K562 (cell line): ENCODE data around the gene GLYATL1B. TPM values are rescaled to one million over a fixed set of nuclear protein-coding genes. Genes with fewer than 3 reads are reported as not detected.
"Not testable (repeated sequence)": the region's sequence is repeated elsewhere in the genome, so short reads cannot be mapped to it uniquely, and the experiment has no call there.

ENCODE experiments used
- ATAC-seq: fragments of 200-7000 bp; cut with Tn5 transposase; 3 replicates; pipeline ENCODE4 v1.9.1; 2020; ENCODE audit warnings: moderate library complexity
- BruUV-seq: library from RNA; stranded (reverse); fragments of 400-500 nt; replicated peaks from 2 replicates; lab custom pipeline; 2021; lab: Mats Ljungman, UMichigan
- CTCF ChIA-PET: fragments of 300-600 bp; formaldehyde crosslinking; extraction: SDS; loops from one replicate; lab custom pipeline; 2021; ENCODE audit warnings: low intra/inter-chr PET ratio; lab: Yijun Ruan, JAX
- POLR2A ChIA-PET: fragments of 300-600, 350-650 bp; sonication (Branson Sonifier 250); formaldehyde crosslinking; extraction: SDS; loops from one replicate; lab custom pipeline; 2021; ENCODE audit warnings: antibody characterized with exemption, inconsistent platforms; lab: Yijun Ruan, JAX
- DNase-seq, 4 experiments: peaks; one replicate each; pipeline versions ENCODE4 v3.0.0 to v3.0.0-alpha.2; 2011 to 2018; ENCODE audit warnings: low spot score in 3 of 4, mixed read lengths in 3 of 4; ENCODE audit errors: extremely low read depth in 1 of 4
- FAIRE-seq: peaks from 2 replicates; lab custom pipeline; 2011; peaks lifted over from hg19 to GRCh38; lab: Jason Lieb, UNC
- H2AFZ ChIP-seq: 2 replicates; pipeline ENCODE4 v1.6.0; 2011; ENCODE audit warnings: low read depth, low read length, control low read depth, inconsistent platforms
- H3K27ac ChIP-seq: fragments of 200-600 bp; 3 replicates; pipeline ENCODE4 v1.8.0; 2011; ENCODE audit warnings: low read depth, mild to moderate bottlenecking, control low read depth, inconsistent platforms, low read length, moderate library complexity, mixed read lengths; ENCODE audit errors: extremely low read depth
- H3K27me3 ChIP-seq, 2 experiments: fragments of 300-600 bp in 1 of 2; 2 replicates in 1 of 2; 3 replicates in 1 of 2; pipeline versions ENCODE4 v1.6.0 to v1.8.0; 2011; ENCODE audit warnings: inconsistent platforms in 2 of 2, low read length in 2 of 2, mild to moderate bottlenecking in 1 of 2, mixed read lengths in 1 of 2, moderate library complexity in 1 of 2; ENCODE audit not compliant: control insufficient read depth in 2 of 2, insufficient read depth in 2 of 2
- H3K36me3 ChIP-seq: fragments of 300-600 bp; 3 replicates; pipeline ENCODE4 v1.8.0; 2011; ENCODE audit warnings: mild to moderate bottlenecking, low read length, inconsistent platforms; ENCODE audit not compliant: control insufficient read depth, insufficient read depth
- H3K4me1 ChIP-seq, 2 experiments: fragments of 200-600 bp in 1 of 2; replicated peaks in 1 of 2; 2 replicates in 1 of 2; 3 replicates in 1 of 2; pipeline versions ENCODE4 v1.5.1 to v1.8.0; 2011; ENCODE audit warnings: inconsistent platforms in 2 of 2, low read length in 2 of 2, mild to moderate bottlenecking in 1 of 2, mixed read lengths in 1 of 2, moderate library complexity in 1 of 2; ENCODE audit not compliant: control insufficient read depth in 2 of 2, insufficient read depth in 2 of 2
- H3K4me2 ChIP-seq: 2 replicates; pipeline ENCODE4 v1.6.1; 2011; ENCODE audit warnings: low read length, control low read depth, inconsistent platforms, mixed read lengths; ENCODE audit not compliant: insufficient read depth
- H3K4me3 ChIP-seq: fragments of 200-600 bp; sonication (generic), shearing (Covaris generic); 2 replicates; pipeline ENCODE4 v1.5.1; 2016; ENCODE audit warnings: control low read depth, inconsistent platforms
- H3K79me2 ChIP-seq: fragments of 200-600 bp; 3 replicates; pipeline ENCODE4 v1.8.0; 2011; ENCODE audit warnings: low read length, inconsistent platforms; ENCODE audit not compliant: control insufficient read depth, insufficient read depth
- H3K9ac ChIP-seq, 2 experiments: 2 replicates each; pipeline versions ENCODE4 v1.6.0 to v1.6.1; 2011; ENCODE audit warnings: low read depth in 2 of 2, low read length in 2 of 2, control low read depth in 1 of 2, inconsistent platforms in 1 of 2, mild to moderate bottlenecking in 1 of 2, mixed read lengths in 1 of 2; ENCODE audit not compliant: insufficient read depth in 1 of 2
- H3K9me1 ChIP-seq: one replicate; pipeline ENCODE4 v1.6.0; 2011; ENCODE audit warnings: inconsistent platforms, mild to moderate bottlenecking, low read length, moderate library complexity; ENCODE audit not compliant: control insufficient read depth, insufficient read depth
- H3K9me3 ChIP-seq: replicated peaks from 2 replicates; pipeline ENCODE4 v1.5.1; 2011; ENCODE audit warnings: low read depth, low read length, inconsistent platforms; ENCODE audit not compliant: control insufficient read depth, insufficient read depth
- H4K20me1 ChIP-seq: replicated peaks from 2 replicates; pipeline ENCODE4 v1.6.1; 2011; ENCODE audit warnings: low read length, inconsistent platforms, mixed read lengths; ENCODE audit not compliant: control insufficient read depth, insufficient read depth
- CBFA2T3 ChIP-seq: fragments of 450-650 bp; IDR thresholded peaks from 2 replicates; pipeline ENCODE4 v1.6.1; 2017
- CCNT2 ChIP-seq: IDR thresholded peaks from 2 replicates; pipeline ENCODE4 v1.6.1; 2011; ENCODE audit warnings: borderline replicate concordance, low read depth, mild to moderate bottlenecking, moderate library complexity, mixed read lengths, low read length; ENCODE audit not compliant: insufficient read length; ENCODE audit errors: extremely low read depth
- ETV1 ChIP-seq: fragments of 450-650 bp; conservative IDR thresholded peaks from 2 replicates; pipeline ENCODE4 v1.6.1; 2016; ENCODE audit warnings: missing genetic modification characterization, control low read depth, low read depth, missing compliant biosample characterization
- PTTG1 ChIP-seq: fragments of 450-650 bp; IDR thresholded peaks from 2 replicates; pipeline ENCODE4 v1.6.1; 2016; ENCODE audit warnings: low read depth, mild to moderate bottlenecking, missing genetic modification characterization, missing compliant biosample characterization
- SPI1 ChIP-seq: IDR thresholded peaks from 2 replicates; pipeline ENCODE4 v1.6.1; 2011; ENCODE audit warnings: low read depth, low read length, control low read depth, borderline replicate concordance
- TAL1 ChIP-seq: fragments of 450-650 bp; IDR thresholded peaks from 2 replicates; pipeline ENCODE4 v1.6.1; 2016; ENCODE audit warnings: mild to moderate bottlenecking
- TCF3 ChIP-seq: sonication (generic); formaldehyde crosslinking; IDR thresholded peaks from 2 replicates; pipeline ENCODE4 v1.4.0; 2020; ENCODE audit warnings: mild to moderate bottlenecking, missing genetic modification reagents
- ZNF175 ChIP-seq: fragments of 200-800 bp; sonication (Bioruptor generic); IDR thresholded peaks from 2 replicates; pipeline ENCODE4 v1.6.1; 2016; ENCODE audit warnings: low read depth, mild to moderate bottlenecking, missing genetic modification characterization, missing compliant biosample characterization
- ZNF197 ChIP-seq: fragments of 200-800 bp; sonication (Bioruptor generic); IDR thresholded peaks from 2 replicates; pipeline ENCODE4 v1.6.1; 2016; ENCODE audit warnings: low read depth, missing genetic modification characterization, missing compliant biosample characterization
- WGBS: fragments of 100-300 bp; shearing (Covaris generic); methylation state at CpG from one replicate; pipeline ENCODE4 v1.1.6; 2016; ENCODE audit warnings: low coverage, mixed read lengths; ENCODE audit not compliant: insufficient coverage; ENCODE audit errors: missing lambda C conversion rate; 5-methylcytosine and 5-hydroxymethylcytosine counted together
- in situ Hi-C: fragments of 300-500 bp; cut with MboI; formaldehyde crosslinking; loops from 4 replicates; pipeline ENCODE4 v1.15.0; 2018; ENCODE audit warnings: inconsistent platforms, mixed read lengths
- intact Hi-C: fragments of 100-400 bp; cut with micrococcal nuclease; formaldehyde crosslinking; loops from 2 replicates; pipeline ENCODE4 v1.14.2; 2022
- polyA plus RNA-seq, 8 experiments: library from polyadenylated mRNA; depleted of rRNA in 4 of 8; stranded (reverse) in 5 of 8; unstranded in 3 of 8; fragments of >200 nt; fragmentation: Nextera tagmentation in 2 of 8; fragmentation: Illumina TruSeq in 1 of 8; extraction: Ambion mirVana in 2 of 8; extraction: Trizol in 1 of 8; gene quantifications; 2 replicates each; pipeline versions ENCODE4 v1.2.1 to v1.2.3, GENCODE V29; 2011 to 2014; ENCODE audit warnings: inconsistent platforms in 1 of 8, missing spikeins in 1 of 8
- total RNA-seq, 7 experiments: library from RNA; depleted of rRNA in 6 of 7; stranded (reverse); fragments of >200 nt in 6 of 7; fragmentation: Illumina TruSeq in 2 of 7; extraction: Trizol in 2 of 7; gene quantifications; 2 replicates each; pipeline versions ENCODE4 v1.2.1 to v1.2.3, GENCODE V29; 2011 to 2021; ENCODE audit warnings: low replicate concordance in 1 of 7
- TF ChIP-seq, protein P1 (sequence below): fragments of 450-650 bp; formaldehyde crosslinking; IDR thresholded peaks from 2 replicates; pipeline ENCODE4 v1.4.0; 2020; ENCODE audit warnings: mild to moderate bottlenecking, moderate library complexity

GLYATL1B gene
- total and polyA plus RNA-seq, 9 of the 15 experiments (the other 6 are each of a cell fraction or from before 2014, with no cell fraction given), result not detected

DNA sequence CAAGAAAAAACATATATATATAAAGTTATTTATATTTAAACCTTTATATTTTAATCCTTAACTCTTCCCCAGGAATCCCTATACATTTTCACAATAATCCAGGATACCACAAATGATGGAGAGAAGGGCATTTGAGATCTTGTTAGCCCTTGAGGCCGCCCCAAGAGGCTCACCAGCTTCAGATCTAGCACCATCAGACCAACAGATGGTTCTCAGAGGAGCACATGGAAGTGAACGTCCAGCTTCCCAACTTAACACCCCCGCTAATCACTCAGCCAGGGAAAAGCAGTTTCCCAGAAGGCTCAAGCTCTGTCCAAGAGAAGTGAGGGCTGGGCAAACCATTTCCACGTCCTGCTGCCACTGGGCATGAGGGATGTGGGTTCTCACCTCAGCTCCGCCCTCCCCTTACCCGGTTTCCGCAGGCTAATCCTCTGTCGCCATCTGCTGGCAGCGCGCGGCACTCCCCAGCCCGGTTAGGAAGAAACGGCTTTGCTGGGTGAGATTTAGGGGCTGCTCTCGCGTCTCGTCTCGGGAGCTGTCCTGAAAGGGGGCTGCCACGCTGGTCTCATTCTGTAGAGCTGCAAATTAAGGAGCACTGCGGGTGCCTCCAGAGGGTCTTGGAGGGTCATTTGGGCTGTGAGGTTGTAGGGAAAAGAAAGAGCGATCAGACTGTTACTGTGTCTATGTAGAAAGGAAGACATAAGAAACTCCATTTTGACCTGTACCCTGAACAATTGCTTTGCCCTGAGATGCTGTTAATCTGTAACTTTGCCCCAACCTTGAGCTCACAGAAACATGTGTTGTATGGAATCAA lies 49.7 kb downstream of the GLYATL1B start (continued):
- TF ChIP-seq CCNT2, result no peak
- TF ChIP-seq ETV1 (tag), result 0 out of 2 replicates have a peak, but pooled peaks have one; percentile 22
- TF ChIP-seq, protein P1, sequence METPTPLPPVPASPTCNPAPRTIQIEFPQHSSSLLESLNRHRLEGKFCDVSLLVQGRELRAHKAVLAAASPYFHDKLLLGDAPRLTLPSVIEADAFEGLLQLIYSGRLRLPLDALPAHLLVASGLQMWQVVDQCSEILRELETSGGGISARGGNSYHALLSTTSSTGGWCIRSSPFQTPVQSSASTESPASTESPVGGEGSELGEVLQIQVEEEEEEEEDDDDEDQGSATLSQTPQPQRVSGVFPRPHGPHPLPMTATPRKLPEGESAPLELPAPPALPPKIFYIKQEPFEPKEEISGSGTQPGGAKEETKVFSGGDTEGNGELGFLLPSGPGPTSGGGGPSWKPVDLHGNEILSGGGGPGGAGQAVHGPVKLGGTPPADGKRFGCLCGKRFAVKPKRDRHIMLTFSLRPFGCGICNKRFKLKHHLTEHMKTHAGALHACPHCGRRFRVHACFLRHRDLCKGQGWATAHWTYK (CRISPR knock-in tag), result peak; percentile 61; the same call in 1 of the 2 replicates
- peak; percentile 67; the same call in 1 of the 2 replicates for TF ChIP-seq PTTG1 (tag)

DNA sequence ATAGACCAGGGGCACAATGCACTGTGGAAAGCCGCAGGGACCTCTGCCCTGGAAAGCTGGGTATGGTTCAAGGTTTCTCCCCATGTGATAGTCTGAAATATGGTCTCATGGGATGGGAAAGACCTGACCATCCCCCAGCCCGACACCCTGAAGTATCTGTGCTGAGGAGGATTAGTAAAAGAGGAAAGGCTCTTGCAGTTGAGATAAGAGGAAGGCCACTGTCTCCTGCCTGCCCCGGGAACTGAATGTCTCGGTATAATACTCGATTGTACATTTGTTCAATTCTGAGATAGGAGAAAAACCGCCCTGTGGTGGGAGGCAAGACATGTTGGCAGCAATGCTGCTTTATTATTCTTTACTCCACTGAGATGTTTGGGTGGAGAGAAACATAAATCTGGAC lies 50.4 kb downstream of the GLYATL1B start:
- not testable (repeated sequence) for H4K20me1 ChIP-seq, H3K27ac ChIP-seq, H3K4me1 ChIP-seq, H3K27me3 ChIP-seq, H3K4me3 ChIP-seq, H3K9ac ChIP-seq, H3K9me3 ChIP-seq, H3K36me3 ChIP-seq, BruUV-seq, H3K9me1 ChIP-seq, H3K79me2 ChIP-seq, FAIRE-seq
- in situ Hi-C loops, result loop anchor here (25.0 kb wide), 1 partner anchor 499 kb away; no protein-coding TSS in a partner anchor
- 1% methylated on average over 6 of the region's 6 CpGs for WGBS
- CTCF ChIA-PET, result interaction anchor here (0.7 to 2.1 kb wide), 4 partner anchors 83 to 869 kb away, joined by 3 to 8 read pairs (median 5); no protein-coding TSS in a partner anchor
- H3K4me2 ChIP-seq, result peak overlapping the region; percentile 66
- H2AFZ ChIP-seq, result peak overlapping the region; percentile 81
- intact Hi-C loops, result loop anchor here (1.0 to 2.0 kb wide), 3 partner anchors 39 to 178 kb away; no protein-coding TSS in a partner anchor
- POLR2A ChIA-PET, result interaction anchor here (0.8 kb wide), 1 partner anchor 450 kb away, joined by 3 read pairs; no protein-coding TSS in a partner anchor
- TF ChIP-seq TAL1 (peak; percentile 34; the same call in 1 of the 2 replicates), SPI1 (peak; percentile 39; the same call in 1 of the 2 replicates), CBFA2T3 (peak; percentile 39; the same call in 1 of the 2 replicates), ZNF197 (0 out of 2 replicates have a peak, but pooled peaks have one; percentile 27), TCF3 (CRISPR knock-in tag) (0 out of 2 replicates have a peak, but pooled peaks have one; percentile 39), ZNF175 (0 out of 2 replicates have a peak, but pooled peaks have one; percentile 9)
- peak; percentile 35 for ATAC-seq
- peak in 1 of 4 experiments; percentile 38 for DNase-seq
